Liver (tissue), 9 donors: ENCODE data around the gene SMG6. TPM values are rescaled to one million over a fixed set of nuclear protein-coding genes. Genes with fewer than 3 reads are reported as not detected.

ENCODE experiments used
- DNase-seq: peaks from one replicate; pipeline ENCODE4 v3.0.0-alpha.2; 2017; ENCODE audit warnings: low spot score
- H3K27ac ChIP-seq, 2 donors: one replicate each; pipeline ENCODE4 v1.7.0; 2013; ENCODE audit warnings: inconsistent platforms in 2 of 2, low read length in 2 of 2, control low read depth in 1 of 2, low read depth in 1 of 2, mild to moderate bottlenecking in 1 of 2
- H3K27me3 ChIP-seq, 4 donors: one replicate each; pipeline versions ENCODE4 v1.6.1 to v1.7.0; 2013; ENCODE audit warnings: low read length in 3 of 4, inconsistent platforms in 1 of 4, mild to moderate bottlenecking in 1 of 4, moderate library complexity in 1 of 4; ENCODE audit not compliant: control insufficient read depth in 4 of 4, insufficient read depth in 4 of 4
- H3K36me3 ChIP-seq, 4 donors: one replicate each; pipeline versions ENCODE4 v1.6.1 to v1.7.0; 2013; ENCODE audit warnings: low read length in 3 of 4, mild to moderate bottlenecking in 3 of 4, low read depth in 1 of 4, moderate library complexity in 1 of 4; ENCODE audit not compliant: control insufficient read depth in 4 of 4, insufficient read depth in 3 of 4
- H3K4me1 ChIP-seq, 4 donors: one replicate each; pipeline versions ENCODE4 v1.6.1 to v1.7.0; 2013; ENCODE audit warnings: low read length in 3 of 4, mild to moderate bottlenecking in 3 of 4, moderate library complexity in 1 of 4; ENCODE audit not compliant: control insufficient read depth in 4 of 4, insufficient read depth in 4 of 4
- H3K4me3 ChIP-seq, 3 donors: one replicate each; pipeline versions ENCODE4 v1.6.1 to v1.7.0; 2013; ENCODE audit warnings: low read length in 3 of 3, control low read depth in 1 of 3, low read depth in 1 of 3, mild to moderate bottlenecking in 1 of 3
- H3K9ac ChIP-seq, 2 donors: one replicate each; pipeline ENCODE4 v1.7.0; 2013; ENCODE audit warnings: low read length in 2 of 2, mild to moderate bottlenecking in 2 of 2, moderate library complexity in 2 of 2, control low read depth in 1 of 2, low read depth in 1 of 2
- H3K9me3 ChIP-seq, 4 donors: one replicate each; pipeline versions ENCODE4 v1.6.1 to v1.7.0; 2013; ENCODE audit warnings: low read length in 3 of 4; ENCODE audit not compliant: control insufficient read depth in 4 of 4
- EGR1 ChIP-seq, 2 donors: IDR thresholded peaks; 2 replicates each; pipeline ENCODE4 v1.6.1; 2016 to 2018; ENCODE audit warnings: antibody characterized with exemption in 2 of 2, low read depth in 2 of 2
- FOXA1 ChIP-seq: IDR thresholded peaks from 2 replicates; pipeline ENCODE4 v1.6.1; 2016; ENCODE audit warnings: antibody characterized with exemption
- FOXA2 ChIP-seq: IDR thresholded peaks from 2 replicates; pipeline ENCODE4 v1.6.1; 2016; ENCODE audit warnings: antibody characterized with exemption
- GABPA ChIP-seq, 2 donors: IDR thresholded peaks in 1 of 2; conservative IDR thresholded peaks in 1 of 2; 2 replicates each; pipeline ENCODE4 v1.6.1; 2016; ENCODE audit warnings: antibody characterized with exemption in 2 of 2, mild to moderate bottlenecking in 1 of 2, moderate library complexity in 1 of 2
- HNF4A ChIP-seq, 2 donors: conservative IDR thresholded peaks; 2 replicates each; pipeline ENCODE4 v1.6.1; 2016; ENCODE audit warnings: antibody characterized with exemption in 2 of 2, mild to moderate bottlenecking in 2 of 2
- HNF4G ChIP-seq: IDR thresholded peaks from 2 replicates; pipeline ENCODE4 v1.6.1; 2016; ENCODE audit warnings: antibody characterized with exemption
- JUND ChIP-seq, 2 donors: IDR thresholded peaks; 2 replicates each; pipeline ENCODE4 v1.6.1; 2016; ENCODE audit warnings: antibody characterized with exemption in 2 of 2
- MAX ChIP-seq: IDR thresholded peaks from 2 replicates; pipeline ENCODE4 v1.6.1; 2016; ENCODE audit warnings: antibody characterized with exemption
- NR2F2 ChIP-seq: IDR thresholded peaks from 2 replicates; pipeline ENCODE4 v1.6.1; 2016; ENCODE audit warnings: antibody characterized with exemption
- RAD21 ChIP-seq, 2 donors: IDR thresholded peaks; 2 replicates each; pipeline ENCODE4 v1.6.1; 2016; ENCODE audit warnings: antibody characterized with exemption in 2 of 2, mild to moderate bottlenecking in 2 of 2
- REST ChIP-seq: IDR thresholded peaks from 2 replicates; pipeline ENCODE4 v1.6.1; 2016; ENCODE audit warnings: antibody characterized with exemption, mild to moderate bottlenecking
- RXRA ChIP-seq, 2 donors: IDR thresholded peaks; 2 replicates each; pipeline ENCODE4 v1.6.1; 2017 to 2018; ENCODE audit warnings: antibody characterized with exemption in 2 of 2, mild to moderate bottlenecking in 1 of 2
- SP1 ChIP-seq: IDR thresholded peaks from 2 replicates; pipeline ENCODE4 v1.6.1; 2018; ENCODE audit warnings: antibody characterized with exemption, mild to moderate bottlenecking
- TAF1 ChIP-seq: conservative IDR thresholded peaks from 2 replicates; pipeline ENCODE4 v1.6.1; 2016; ENCODE audit warnings: antibody characterized with exemption, mild to moderate bottlenecking
- YY1 ChIP-seq: IDR thresholded peaks from 2 replicates; pipeline ENCODE4 v1.6.1; 2016; ENCODE audit warnings: antibody characterized with exemption, mild to moderate bottlenecking
- WGBS: extraction: QIAGEN DNeasy Blood & Tissue Kit; methylation state at CpG from one replicate; pipeline ENCODE4 v1.1.7; 2013; 5-methylcytosine and 5-hydroxymethylcytosine counted together
- polyA plus RNA-seq, 2 donors: library from polyadenylated mRNA; stranded (reverse) in 1 of 2; unstranded in 1 of 2; fragments of 200-250 nt in 1 of 2; fragments of >200 nt in 1 of 2; fragmentation: Nextera tagmentation in 1 of 2; extraction: Ambion mirVana in 1 of 2; gene quantifications; one replicate each; pipeline versions ENCODE4 v1.2.1 to v1.2.3, GENCODE V29; 2013 to 2015
- total RNA-seq, 2 donors: library from RNA; depleted of rRNA; stranded (reverse); fragments of >200 nt; gene quantifications; one replicate each; pipeline ENCODE4 v1.2.3, GENCODE V29; 2014
- donor health status: healthy.
- donor health status: healthy.
- donor health status: healthy.
- donor health status: healthy.
- donor health status: healthy.

SMG6 gene
- total and polyA plus RNA-seq, 4 donors = 4.9 to 12.0 (median 8.2) TPM

- Histone ChIP-seq H3K9ac (no peak overlapping the region), H3K27ac (no peak overlapping the region), H3K27me3 (no peaks in the 10 kb centered on the region), H3K9me3 (no peaks in the 10 kb centered on the region), H3K4me3 (no peak overlapping the region), H3K4me1 (peaks cover 0 to 6% (median 3%) of the 10 kb centered on the region in 4 donors), H3K36me3 (no peaks in the 10 kb centered on the region)
- TF ChIP-seq MAX (no peak), NR2F2 (no peak), JUND (IDR thresholded peaks at IDR 0.05) (no peak), REST (no peak), YY1 (no peak), FOXA2 (no peak), RAD21 (IDR thresholded peaks at IDR 0.05) (no peak), HNF4A (conservative IDR thresholded peaks at IDR 0.05) (no peak), TAF1 (no peak), RXRA (IDR thresholded peaks at IDR 0.05) (no peak), FOXA1 (no peak)
- 98% methylated on average over 6 of the region's 6 CpGs for WGBS
- DNase-seq = no peak
These were observed 167.3 kb downstream of the SMG6 start for GRCh38 chr17:2136241-2136640.

GRCh38 chr17:2128011-2128410 lies 175.6 kb downstream of the SMG6 start:
- H3K9me3 ChIP-seq = no peaks in the 10 kb centered on the region
- H3K4me1 ChIP-seq = peaks cover 0 to 15% (median 7%) of the 10 kb centered on the region in 4 donors
- no peak for DNase-seq
- no peak overlapping the region for H3K27ac ChIP-seq
- H3K9ac ChIP-seq = no peak overlapping the region
- whole genome bisulfite sequencing = 95% methylated on average over 15 of the region's 15 CpGs
- H3K27me3 ChIP-seq = no peaks in the 10 kb centered on the region
- TF ChIP-seq EGR1 (IDR thresholded peaks at IDR 0.05; ENCODE audit: low read depth in 2 of 2) (no peak), FOXA1 (no peak), HNF4A (conservative IDR thresholded peaks at IDR 0.05) (no peak), YY1 (no peak), RXRA (IDR thresholded peaks at IDR 0.05) (no peak)
- H3K36me3 ChIP-seq = peaks cover 0 to 3% (median 0%) of the 10 kb centered on the region in 4 donors
- H3K4me3 ChIP-seq = no peak overlapping the region

- Histone ChIP-seq H3K4me1 (peaks cover 2 to 23% (median 17%) of the 10 kb centered on the region in 4 donors), H3K9me3 (no peaks in the 10 kb centered on the region), H3K36me3 (peaks cover 0 to 3% (median 0%) of the 10 kb centered on the region in 4 donors), H3K9ac (no peak overlapping the region), H3K27me3 (no peaks in the 10 kb centered on the region), H3K4me3 (no peak overlapping the region), H3K27ac (no peak overlapping the region)
- no peak for DNase-seq
- TF ChIP-seq SP1 = no peak
- no peak for TF ChIP-seq YY1
- TF ChIP-seq TAF1 = no peak
- no peak for TF ChIP-seq JUND (IDR thresholded peaks at IDR 0.05)
- no peak for TF ChIP-seq NR2F2
- no peak for TF ChIP-seq REST
- TF ChIP-seq EGR1 (IDR thresholded peaks at IDR 0.05; ENCODE audit: low read depth in 2 of 2) = no peak
- TF ChIP-seq RXRA (IDR thresholded peaks at IDR 0.05) = no peak
- TF ChIP-seq HNF4G = no peak
- TF ChIP-seq GABPA (IDR thresholded peaks at IDR 0.05 in 1 of 2, conservative IDR thresholded peaks at IDR 0.05 in 1 of 2) = no peak
- WGBS = over 99% methylated on average over 6 of the region's 6 CpGs
These were observed 178.5 kb downstream of the SMG6 start for GRCh38 chr17:2125013-2125535.
